K562 (cell line): ENCODE measurements around the gene SOX12.

ENCODE experiments used
- EZH2 ChIP-seq: IDR thresholded peaks from 2 replicates; pipeline ENCODE4 v1.6.1; 2012; ENCODE audit warnings: low read depth, mild to moderate bottlenecking, inconsistent platforms, low read length, borderline replicate concordance
- REST ChIP-seq, 2 experiments: fragments of 450-650 bp; formaldehyde crosslinking in 1 of 2; IDR thresholded peaks; 2 replicates each; pipeline versions ENCODE4 v1.4.0 to v1.6.1; 2014 to 2020; ENCODE audit warnings: mild to moderate bottlenecking in 2 of 2, borderline replicate concordance in 1 of 2, low read depth in 1 of 2

- no peak for TF ChIP-seq REST (IDR thresholded peaks at IDR 0.05; ENCODE audit: borderline replicate concordance)
- no peak for TF ChIP-seq REST (CRISPR knock-in tag; IDR thresholded peaks at IDR 0.05; ENCODE audit: low read depth)
- TF ChIP-seq EZH2, result no peak
Observed at GRCh38 chr20:275791-276190, 49.6 kb upstream of the SOX12 start.
